Colonic mucosa (tissue), 4 donors: ENCODE data around the gene PACS2. TPM values are rescaled to one million over a fixed set of nuclear protein-coding genes. Genes with fewer than 3 reads are reported as not detected.

Experiments
- DNase-seq: peaks from one replicate; pipeline ENCODE4 v3.0.0-alpha.2; 2020
- H3K27ac ChIP-seq: fragments of 200-600 bp; one replicate; pipeline ENCODE4 v1.8.0; 2021
- H3K27me3 ChIP-seq: fragments of 200-600 bp; one replicate; pipeline ENCODE4 v1.8.0; 2021
- H3K36me3 ChIP-seq: fragments of 200-600 bp; one replicate; pipeline ENCODE4 v1.8.0; 2021
- H3K4me1 ChIP-seq: fragments of 200-600 bp; one replicate; pipeline ENCODE4 v1.8.0; 2021; ENCODE audit warnings: mild to moderate bottlenecking
- H3K4me3 ChIP-seq: fragments of 200-600 bp; one replicate; pipeline ENCODE4 v1.8.0; 2021
- H3K9ac ChIP-seq, 2 donors: one replicate each; pipeline ENCODE4 v1.7.0; 2013; ENCODE audit warnings: control low read depth in 2 of 2, low read depth in 2 of 2, low read length in 2 of 2
- H3K9me3 ChIP-seq: fragments of 200-600 bp; one replicate; pipeline ENCODE4 v1.8.0; 2021
- CTCF ChIP-seq: fragments of 200-600 bp; IDR thresholded peaks from one replicate; pipeline ENCODE4 v1.8.0; 2022; ENCODE audit warnings: antibody characterized with exemption, mild to moderate bottlenecking
- intact Hi-C: fragments of 100-400 bp; cut with DNase I; formaldehyde crosslinking; loops from one replicate; pipeline ENCODE4 v1.14.1; 2022
- total RNA-seq, 2 donors: library from RNA; stranded (reverse); fragmentation: NEBNext Ultra II Directional in 1 of 2; extraction: Animal tissue kit (Norgen Biotek cat#: 25700) in 1 of 2; gene quantifications; one replicate each; pipeline ENCODE4 v1.2.1, GENCODE V29; 2021
- donor health status: healthy.
- donor health status: DM: no; HTN: no; CAD: no.
- donor health status: DM: no; HTN: no; CAD: no.

Gene PACS2
- total RNA-seq, 2 donors from 2014 or later = 44.1 to 82.5 TPM

GRCh38 chr14:105368032-105368417 is 53.5 kb downstream of the PACS2 start:
- DNase-seq = no peak
- Histone ChIP-seq H3K36me3 (no peaks in the 10 kb centered on the region), H3K9ac (no peak overlapping the region), H3K27ac (no peak overlapping the region), H3K27me3 (no peaks in the 10 kb centered on the region), H3K4me1 (no peaks in the 10 kb centered on the region), H3K4me3 (no peak overlapping the region), H3K9me3 (no peaks in the 10 kb centered on the region)
- TF ChIP-seq CTCF = no peak
- intact Hi-C loops = no loop called here

- H3K36me3 ChIP-seq = no peaks in the 10 kb centered on the region
- no peaks in the 10 kb centered on the region for H3K9me3 ChIP-seq
- TF ChIP-seq CTCF = no peak
- intact Hi-C loops = no loop called here
- no peak overlapping the region for H3K4me3 ChIP-seq
- no peaks in the 10 kb centered on the region for H3K4me1 ChIP-seq
- no peaks in the 10 kb centered on the region for H3K27me3 ChIP-seq
- H3K9ac ChIP-seq = no peak overlapping the region
- H3K27ac ChIP-seq = no peak overlapping the region
- no peak for DNase-seq
Observed at GRCh38 chr14:105368426-105368825, 53.9 kb downstream of the PACS2 start.

- no peak for TF ChIP-seq CTCF
- no peaks in the 10 kb centered on the region for H3K27me3 ChIP-seq
- no peaks in the 10 kb centered on the region for H3K4me1 ChIP-seq
- intact Hi-C loops = no loop called here
- no peaks in the 10 kb centered on the region for H3K36me3 ChIP-seq
- H3K9ac ChIP-seq = no peak overlapping the region
- no peak overlapping the region for H3K27ac ChIP-seq
- no peaks in the 10 kb centered on the region for H3K9me3 ChIP-seq
- DNase-seq = no peak
- no peak overlapping the region for H3K4me3 ChIP-seq
Observed at GRCh38 chr14:105368910-105369652, 54.5 kb downstream of the PACS2 start.

GRCh38 chr14:105369653-105370040 is 55.1 kb downstream of the PACS2 start:
- no peaks in the 10 kb centered on the region for H3K27me3 ChIP-seq

GRCh38 chr14:105374389-105374788 is 59.8 kb downstream of the PACS2 start:
- Histone ChIP-seq H3K4me1 (no peaks in the 10 kb centered on the region), H3K36me3 (no peaks in the 10 kb centered on the region), H3K4me3 (no peak overlapping the region), H3K27ac (no peak overlapping the region), H3K9ac (no peak overlapping the region), H3K27me3 (no peaks in the 10 kb centered on the region), H3K9me3 (no peaks in the 10 kb centered on the region)
- DNase-seq = no peak
- intact Hi-C loops = loop anchor here (5.0 kb wide), 3 partner anchors 73 to 153 kb away; partner anchors contain the start of genes CRIP1 and TMEM121
- TF ChIP-seq CTCF = no peak

More at GRCh38 chr14:105369653-105370040, 55.1 kb downstream of the PACS2 start:
- H3K4me3 ChIP-seq = no peak overlapping the region
- no peak overlapping the region for H3K9ac ChIP-seq
- H3K9me3 ChIP-seq = no peaks in the 10 kb centered on the region
- no peaks in the 10 kb centered on the region for H3K36me3 ChIP-seq
- no peaks in the 10 kb centered on the region for H3K4me1 ChIP-seq
- H3K27ac ChIP-seq = no peak overlapping the region
- intact Hi-C loops = loop anchor here (5.0 kb wide), 3 partner anchors 78 to 158 kb away; partner anchors contain the start of genes CRIP1 and TMEM121
- DNase-seq = no peak
- TF ChIP-seq CTCF = no peak
